ENCODE data around the gene SEMA5A. TPM values are rescaled to one million over a fixed set of nuclear protein-coding genes. Genes with fewer than 3 reads are reported as not detected.

The SEMA5A gene
- total and polyA plus RNA-seq, 2 of the 13 experiments (the other 11 are each of a cell fraction or from before 2014, with no cell fraction given) = 0.01 TPM; not detected in 1

- no peak for TF ChIP-seq THAP11 (CRISPR knock-in tag; IDR thresholded peaks at IDR 0.05)
- TF ChIP-seq ZNF605 (CRISPR knock-in tag; IDR thresholded peaks at IDR 0.05) = no peak
- no peak for TF ChIP-seq PTBP1 (IDR thresholded peaks at IDR 0.05; ENCODE audit: low read depth, low read length, poor library complexity, severe bottlenecking)
- TF ChIP-seq ZNF326 (CRISPR knock-in tag; IDR thresholded peaks at IDR 0.05; ENCODE audit: borderline replicate concordance) = no peak
- TF ChIP-seq ZBTB42 (CRISPR knock-in tag; IDR thresholded peaks at IDR 0.05) = no peak
- no peak for TF ChIP-seq HOXD1 (CRISPR knock-in tag; IDR thresholded peaks at IDR 0.05)
- TF ChIP-seq SOX5 (CRISPR knock-in tag; IDR thresholded peaks at IDR 0.05; ENCODE audit: borderline replicate concordance) = no peak
Measured at GRCh38 chr5:9189681-9190080, 356.2 kb downstream of the SEMA5A start (continued).

DNA sequence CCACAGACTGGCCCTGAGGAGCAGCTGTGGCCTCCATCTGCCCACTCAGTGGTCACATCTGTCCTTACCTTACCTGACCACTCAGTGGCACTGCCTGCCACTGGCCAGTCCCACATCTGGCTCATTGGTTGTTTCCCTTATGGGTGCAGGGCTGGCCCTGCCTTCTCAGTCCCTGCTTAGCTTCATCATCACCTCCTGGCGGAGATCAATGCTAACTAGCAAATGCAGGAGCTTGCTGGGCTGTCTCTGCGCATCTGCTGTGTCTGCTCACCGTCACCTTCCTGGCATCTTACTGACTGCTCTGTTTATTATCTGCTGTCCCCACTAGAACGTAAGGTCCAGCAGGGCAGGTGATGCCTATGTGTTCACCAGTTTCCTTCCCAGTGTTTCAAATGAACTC, 356.9 kb downstream of the SEMA5A start:
- Histone ChIP-seq H3K4me1 (ENCODE audit: insufficient read depth, low read length) (no peaks in the 10 kb centered on the region), H3K36me3 (replicated peaks in 1 of 2; ENCODE audit: control insufficient read depth in 1 of 2, insufficient read depth in 2 of 2, low read length in 2 of 2) (no peaks in the 10 kb centered on the region), H3K9me3 (ENCODE audit: low read length) (peaks cover 5% of the 10 kb centered on the region; the same call in 1 of the 2 replicates), H3K4me3 (replicated peaks in 1 of 3; ENCODE audit: insufficient read depth in 1 of 3, low read depth in 2 of 3, low read length in 3 of 3) (no peak overlapping the region), H2AFZ (ENCODE audit: low read length) (no peak overlapping the region), H4K20me1 (ENCODE audit: insufficient read depth, low read length) (no peaks in the 10 kb centered on the region), H3K9ac (ENCODE audit: insufficient read depth, low read depth, low read length) (no peak overlapping the region), H3K4me2 (ENCODE audit: low read depth, low read length) (no peak overlapping the region), H3K27ac (ENCODE audit: extremely low read length, insufficient read depth, low read length) (no peak overlapping the region), H3K79me2 (ENCODE audit: insufficient read depth, low read length) (no peaks in the 10 kb centered on the region), H3K27me3 (ENCODE audit: control insufficient read depth in 1 of 2, insufficient read depth in 2 of 2, low read length in 2 of 2) (no peaks in the 10 kb centered on the region)
- no TSS peak for BruUV-seq (replicated peaks)
- in situ Hi-C loops (cut with HindIII; ENCODE audit: extremely low pct_ligation_motif_present, low pct_unique_long_range_greater_than_20kb) = no loop called here
- TF ChIP-seq ZNF605 (CRISPR knock-in tag; IDR thresholded peaks at IDR 0.05) = no peak
- TF ChIP-seq, protein P1, sequence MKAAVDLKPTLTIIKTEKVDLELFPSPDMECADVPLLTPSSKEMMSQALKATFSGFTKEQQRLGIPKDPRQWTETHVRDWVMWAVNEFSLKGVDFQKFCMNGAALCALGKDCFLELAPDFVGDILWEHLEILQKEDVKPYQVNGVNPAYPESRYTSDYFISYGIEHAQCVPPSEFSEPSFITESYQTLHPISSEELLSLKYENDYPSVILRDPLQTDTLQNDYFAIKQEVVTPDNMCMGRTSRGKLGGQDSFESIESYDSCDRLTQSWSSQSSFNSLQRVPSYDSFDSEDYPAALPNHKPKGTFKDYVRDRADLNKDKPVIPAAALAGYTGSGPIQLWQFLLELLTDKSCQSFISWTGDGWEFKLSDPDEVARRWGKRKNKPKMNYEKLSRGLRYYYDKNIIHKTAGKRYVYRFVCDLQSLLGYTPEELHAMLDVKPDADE (CRISPR knock-in tag; IDR thresholded peaks at IDR 0.05) = no peak
- no peak for TF ChIP-seq ZBTB7A (CRISPR knock-in tag; IDR thresholded peaks at IDR 0.05)
- TF ChIP-seq ZNF496 (CRISPR knock-in tag; IDR thresholded peaks at IDR 0.05; ENCODE audit: insufficient replicate concordance) = no peak
- TF ChIP-seq SP1 (IDR thresholded peaks at IDR 0.05) = no peak
- TF ChIP-seq SP1 (CRISPR knock-in tag; IDR thresholded peaks at IDR 0.05) = no peak
- TF ChIP-seq ZNF441 (CRISPR knock-in tag; IDR thresholded peaks at IDR 0.05; ENCODE audit: borderline replicate concordance) = no peak
- TF ChIP-seq HMGA1 (CRISPR knock-in tag; conservative IDR thresholded peaks at IDR 0.05) = no peak
- no peak for TF ChIP-seq JUNB (CRISPR knock-in tag; IDR thresholded peaks at IDR 0.05; ENCODE audit: borderline replicate concordance)
- no peak for TF ChIP-seq PRPF4 (IDR thresholded peaks at IDR 0.05; ENCODE audit: low read depth, low read length, poor library complexity, severe bottlenecking)
- TF ChIP-seq GPN1 (CRISPR knock-in tag; IDR thresholded peaks at IDR 0.05; ENCODE audit: borderline replicate concordance) = no peak
- intact Hi-C loops (cut with micrococcal nuclease; ENCODE audit: unreplicated experiment) = no loop called here
- CTCF ChIA-PET (ENCODE audit: low intra/inter-chr PET ratio, low total read pairs) = no interaction called here
- no peak for ATAC-seq
- no peak for DNase-seq (ENCODE audit: low spot score)
- WGBS (ENCODE audit: low lambda C conversion rate) = 0% methylated on average over 4 of the region's 4 CpGs
- POLR2A ChIA-PET = no interaction called here
- FAIRE-seq = no peak
